HepG2 (cell line): Measurements from ENCODE around the gene CAMK1D. TPM values are rescaled to one million over a fixed set of nuclear protein-coding genes. Genes with fewer than 3 reads are reported as not detected.

Source experiments
- ATAC-seq: fragments of 200-7000 bp; cut with Tn5 transposase; 3 replicates; pipeline ENCODE4 v1.9.1; 2020; ENCODE audit warnings: mild to moderate bottlenecking, moderate library complexity
- BruUV-seq: library from RNA; stranded (reverse); fragments of 400-500 nt; replicated peaks from 2 replicates; lab custom pipeline; 2021; lab: Mats Ljungman, UMichigan
- CTCF ChIA-PET: fragments of 300-600 bp; formaldehyde crosslinking; extraction: SDS; loops from one replicate; lab custom pipeline; 2021; ENCODE audit warnings: low total read pairs, inconsistent platforms, low intra/inter-chr PET ratio; lab: Yijun Ruan, JAX
- POLR2A ChIA-PET: fragments of 350-600 bp; sonication (Branson Sonifier 250); formaldehyde crosslinking; loops from one replicate; lab custom pipeline; 2020; ENCODE audit warnings: antibody characterized with exemption, inconsistent platforms; lab: Yijun Ruan, JAX
- DNase-seq: peaks from one replicate; pipeline ENCODE4 v3.0.0-alpha.2; 2015; ENCODE audit warnings: low spot score
- FAIRE-seq: peaks from 3 replicates; lab custom pipeline; 2011; peaks lifted over from hg19 to GRCh38; lab: Jason Lieb, UNC
- H2AFZ ChIP-seq: one replicate; pipeline ENCODE4 v1.6.1; 2011; ENCODE audit warnings: low read length, inconsistent platforms
- H3K27ac ChIP-seq: fragments of 300-600 bp; 3 replicates; pipeline ENCODE4 v1.8.0; 2011; ENCODE audit warnings: mixed run types, mild to moderate bottlenecking, mixed read lengths, low read length, inconsistent platforms; ENCODE audit not compliant: insufficient read depth; ENCODE audit errors: extremely low read length
- H3K27me3 ChIP-seq, 2 experiments: fragments of 200-600 bp in 1 of 2; 2 replicates in 1 of 2; 3 replicates in 1 of 2; pipeline versions ENCODE4 v1.6.0 to v1.8.0; 2011; ENCODE audit warnings: low read length in 2 of 2, mild to moderate bottlenecking in 2 of 2, moderate library complexity in 2 of 2, inconsistent platforms in 1 of 2; ENCODE audit not compliant: insufficient read depth in 2 of 2, control insufficient read depth in 1 of 2
- H3K36me3 ChIP-seq, 2 experiments: fragments of 200-600 bp in 1 of 2; replicated peaks in 1 of 2; 2 replicates in 1 of 2; 3 replicates in 1 of 2; pipeline versions ENCODE4 v1.5.1 to v1.8.0; 2011; ENCODE audit warnings: low read length in 2 of 2, inconsistent platforms in 1 of 2; ENCODE audit not compliant: insufficient read depth in 2 of 2, control insufficient read depth in 1 of 2
- H3K4me1 ChIP-seq: 2 replicates; pipeline ENCODE4 v1.5.1; 2012; ENCODE audit warnings: low read length, inconsistent platforms; ENCODE audit not compliant: insufficient read depth
- H3K4me2 ChIP-seq: 2 replicates; pipeline ENCODE4 v1.6.0; 2011; ENCODE audit warnings: low read depth, low read length, inconsistent platforms
- H3K4me3 ChIP-seq, 3 experiments: fragments of 200-600 bp in 1 of 3; sonication (generic), shearing (Covaris generic) in 1 of 3; replicated peaks in 1 of 3; 2 replicates each; pipeline ENCODE4 v1.5.1; 2011 to 2016; ENCODE audit warnings: low read length in 3 of 3, inconsistent platforms in 2 of 3, low read depth in 2 of 3, mild to moderate bottlenecking in 2 of 3, control low read depth in 1 of 3, mixed read lengths in 1 of 3; ENCODE audit not compliant: insufficient read depth in 1 of 3
- H3K79me2 ChIP-seq: one replicate; pipeline ENCODE4 v1.6.1; 2011; ENCODE audit warnings: low read length, inconsistent platforms; ENCODE audit not compliant: insufficient read depth
- H3K9ac ChIP-seq: 2 replicates; pipeline ENCODE4 v1.6.0; 2011; ENCODE audit warnings: mild to moderate bottlenecking, low read depth, low read length, inconsistent platforms; ENCODE audit not compliant: insufficient read depth
- H3K9me3 ChIP-seq: 2 replicates; pipeline ENCODE4 v1.5.1; 2012; ENCODE audit warnings: mild to moderate bottlenecking, low read length
- H4K20me1 ChIP-seq: 2 replicates; pipeline ENCODE4 v1.6.0; 2011; ENCODE audit warnings: inconsistent platforms, mild to moderate bottlenecking, low read length, moderate library complexity; ENCODE audit not compliant: insufficient read depth
- CBX1 ChIP-seq: IDR thresholded peaks from one replicate; pipeline ENCODE4 v1.6.1; 2016; ENCODE audit warnings: antibody characterized with exemption, low read depth
- MBD4 ChIP-seq: IDR thresholded peaks from 2 replicates; pipeline ENCODE4 v1.6.1; 2012; ENCODE audit warnings: low read length, inconsistent platforms, borderline replicate concordance
- NCOA1 ChIP-seq: sonication (generic); formaldehyde crosslinking; IDR thresholded peaks from 2 replicates; pipeline ENCODE4 v1.9.0; 2021; ENCODE audit warnings: missing genetic modification reagents
- NR2F6 ChIP-seq, 2 experiments: IDR thresholded peaks; 2 replicates each; pipeline ENCODE4 v1.6.1; 2016; ENCODE audit warnings: antibody characterized with exemption in 1 of 2, mild to moderate bottlenecking in 1 of 2
- POLR2A ChIP-seq, 2 experiments: IDR thresholded peaks; 2 replicates each; pipeline ENCODE4 v1.6.1; 2011; ENCODE audit warnings: low read depth in 2 of 2, low read length in 2 of 2, mild to moderate bottlenecking in 1 of 2, moderate library complexity in 1 of 2; ENCODE audit not compliant: insufficient read depth in 1 of 2
- RFX1 ChIP-seq: fragments of 450-650 bp; IDR thresholded peaks from 2 replicates; pipeline ENCODE4 v1.6.1; 2017
- TOE1 ChIP-seq: sonication (generic); formaldehyde crosslinking; IDR thresholded peaks from 2 replicates; pipeline ENCODE4 v1.4.0; 2020; ENCODE audit warnings: mild to moderate bottlenecking, missing genetic modification reagents
- ZNF564 ChIP-seq: sonication (generic); formaldehyde crosslinking; IDR thresholded peaks from 2 replicates; pipeline ENCODE4 v1.8.1; 2023; ENCODE audit warnings: mild to moderate bottlenecking, missing genetic modification reagents
- ZNF577 ChIP-seq: sonication (generic); formaldehyde crosslinking; IDR thresholded peaks from 2 replicates; pipeline ENCODE4 v1.4.0; 2020; ENCODE audit warnings: mild to moderate bottlenecking, low read depth, missing genetic modification reagents, borderline replicate concordance
- ZNF746 ChIP-seq: sonication (generic); formaldehyde crosslinking; IDR thresholded peaks from 2 replicates; pipeline ENCODE4 v1.8.0; 2022; ENCODE audit warnings: mild to moderate bottlenecking, missing genetic modification reagents
- ZNF749 ChIP-seq: sonication (generic); formaldehyde crosslinking; IDR thresholded peaks from 2 replicates; pipeline ENCODE4 v1.8.0; 2022; ENCODE audit warnings: mild to moderate bottlenecking, missing genetic modification reagents, moderate library complexity, borderline replicate concordance
- ZNF782 ChIP-seq: sonication (generic); formaldehyde crosslinking; IDR thresholded peaks from 2 replicates; pipeline ENCODE4 v1.4.0; 2020; ENCODE audit warnings: missing genetic modification reagents, mild to moderate bottlenecking, borderline replicate concordance
- WGBS: methylation state at CpG from one replicate; pipeline ENCODE4 v1.1.6; 2017; ENCODE audit warnings: low lambda C conversion rate; 5-methylcytosine and 5-hydroxymethylcytosine counted together
- in situ Hi-C: cut with HindIII; loops from 2 replicates; pipeline ENCODE4 v1.10.0; 2017; ENCODE audit warnings: low pct_unique_long_range_greater_than_20kb; ENCODE audit not compliant: extremely low pct_ligation_motif_present
- intact Hi-C: fragments of 100-400 bp; cut with micrococcal nuclease; formaldehyde crosslinking; loops from one replicate; pipeline ENCODE4 v1.10.0; 2022; ENCODE audit not compliant: unreplicated experiment
- polyA plus RNA-seq, 8 experiments: library from polyadenylated mRNA; depleted of rRNA in 3 of 8; stranded (reverse) in 7 of 8; unstranded in 1 of 8; fragments of >200 nt; fragmentation: Illumina TruSeq in 4 of 8; extraction: Trizol in 4 of 8; gene quantifications; 2 replicates each; pipeline versions ENCODE4 v1.2.1 to v1.2.3, GENCODE V29; 2011 to 2016; ENCODE audit warnings: low read depth in 4 of 8, missing spikeins in 1 of 8, mixed read lengths in 1 of 8; ENCODE audit not compliant: insufficient read depth in 1 of 8
- total RNA-seq, 5 experiments: library from RNA; depleted of rRNA; stranded (reverse); fragments of >200 nt; fragmentation: Illumina TruSeq; extraction: Trizol; gene quantifications; 2 replicates each; pipeline ENCODE4 v1.2.3, GENCODE V29; 2016; ENCODE audit warnings: low read depth in 1 of 5
- TF ChIP-seq, protein P1 (sequence below): sonication (generic); formaldehyde crosslinking; IDR thresholded peaks from 2 replicates; pipeline ENCODE4 v1.4.0; 2020; ENCODE audit warnings: mild to moderate bottlenecking, low read depth, missing genetic modification reagents
- TF ChIP-seq, protein P2 (sequence below): sonication (generic); formaldehyde crosslinking; IDR thresholded peaks from 2 replicates; pipeline ENCODE4 v1.4.0; 2020; ENCODE audit warnings: mild to moderate bottlenecking, missing genetic modification reagents
- TF ChIP-seq, protein P3 (sequence below): sonication (generic); formaldehyde crosslinking; conservative IDR thresholded peaks from 2 replicates; pipeline ENCODE4 v1.8.0; 2022; ENCODE audit warnings: mild to moderate bottlenecking, moderate library complexity, missing genetic modification reagents
- TF ChIP-seq, protein P4 (sequence below), 2 experiments: sonication (generic) in 1 of 2; formaldehyde crosslinking in 1 of 2; IDR thresholded peaks; 2 replicates each; pipeline versions ENCODE4 v1.4.0 to v1.6.1; 2016 to 2020; ENCODE audit warnings: borderline replicate concordance in 1 of 2, low read depth in 1 of 2, mild to moderate bottlenecking in 1 of 2, missing genetic modification reagents in 1 of 2

The CAMK1D gene
- total and polyA plus RNA-seq, 2 of the 13 experiments (the other 11 are each of a cell fraction or from before 2014, with no cell fraction given), result under 0.01 TPM; not detected in 1

DNA sequence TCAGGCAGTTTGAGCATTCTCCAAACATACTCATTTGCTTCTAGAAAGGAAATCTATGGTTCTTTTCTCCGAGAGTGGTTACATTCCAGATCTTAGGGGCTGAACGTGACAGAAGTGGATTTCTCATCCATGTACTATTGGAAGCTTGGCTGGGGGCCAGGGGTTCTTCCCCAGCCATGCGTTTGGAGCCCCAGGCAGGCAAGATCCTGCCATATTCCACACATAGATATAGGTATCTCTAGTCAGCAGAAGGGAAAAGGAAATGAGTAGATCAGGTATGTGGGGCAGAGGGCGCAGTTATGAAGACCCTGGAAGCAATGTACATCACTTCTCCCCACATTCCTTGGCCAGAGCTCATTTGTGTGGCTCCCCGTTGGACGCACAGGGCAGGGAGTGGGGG, 352.3 kb downstream of the CAMK1D start:
- Histone ChIP-seq H3K4me2 (no peak overlapping the region), H3K79me2 (no peaks in the 10 kb centered on the region), H3K9ac (no peak overlapping the region), H4K20me1 (no peaks in the 10 kb centered on the region), H3K36me3 (no peaks in the 10 kb centered on the region), H3K4me3 (no peak overlapping the region), H3K4me1 (peaks cover 23% of the 10 kb centered on the region), H3K27me3 (peaks cover 0 to 3% of the 10 kb centered on the region in 2 experiments; a peak in 4 of 5 replicates), H3K9me3 (no peaks in the 10 kb centered on the region), H3K27ac (no peak overlapping the region), H2AFZ (no peak overlapping the region)
- FAIRE-seq, result no peak
- ChIA-PET POLR2A (no interaction called here), CTCF (no interaction called here)
- no TSS peak for BruUV-seq
- no peak for DNase-seq
- no peak for ATAC-seq
- in situ Hi-C loops (no loop called here), intact Hi-C loops (no loop called here)
- no peak for TF ChIP-seq ZNF746
- TF ChIP-seq, protein P1, sequence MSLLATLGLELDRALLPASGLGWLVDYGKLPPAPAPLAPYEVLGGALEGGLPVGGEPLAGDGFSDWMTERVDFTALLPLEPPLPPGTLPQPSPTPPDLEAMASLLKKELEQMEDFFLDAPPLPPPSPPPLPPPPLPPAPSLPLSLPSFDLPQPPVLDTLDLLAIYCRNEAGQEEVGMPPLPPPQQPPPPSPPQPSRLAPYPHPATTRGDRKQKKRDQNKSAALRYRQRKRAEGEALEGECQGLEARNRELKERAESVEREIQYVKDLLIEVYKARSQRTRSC (CRISPR knock-in tag), result no peak
- TF ChIP-seq, protein P2, sequence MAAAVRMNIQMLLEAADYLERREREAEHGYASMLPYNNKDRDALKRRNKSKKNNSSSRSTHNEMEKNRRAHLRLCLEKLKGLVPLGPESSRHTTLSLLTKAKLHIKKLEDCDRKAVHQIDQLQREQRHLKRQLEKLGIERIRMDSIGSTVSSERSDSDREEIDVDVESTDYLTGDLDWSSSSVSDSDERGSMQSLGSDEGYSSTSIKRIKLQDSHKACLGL (CRISPR knock-in tag), result no peak
- TF ChIP-seq RFX1, result no peak
- TF ChIP-seq NCOA1 (CRISPR knock-in tag), result no peak
- no peak for TF ChIP-seq ZNF577 (CRISPR knock-in tag)
- TF ChIP-seq TOE1 (CRISPR knock-in tag), result no peak
- no peak for TF ChIP-seq POLR2A (IDR thresholded peaks at IDR 0.05; ENCODE audit: insufficient read depth in 1 of 2, low read depth in 2 of 2, low read length in 2 of 2)
- no peak for TF ChIP-seq ZNF749 (CRISPR knock-in tag)
- TF ChIP-seq MBD4, result no peak
- no peak for TF ChIP-seq CBX1
- TF ChIP-seq ZNF564 (CRISPR knock-in tag), result no peak
- TF ChIP-seq, protein P3, sequence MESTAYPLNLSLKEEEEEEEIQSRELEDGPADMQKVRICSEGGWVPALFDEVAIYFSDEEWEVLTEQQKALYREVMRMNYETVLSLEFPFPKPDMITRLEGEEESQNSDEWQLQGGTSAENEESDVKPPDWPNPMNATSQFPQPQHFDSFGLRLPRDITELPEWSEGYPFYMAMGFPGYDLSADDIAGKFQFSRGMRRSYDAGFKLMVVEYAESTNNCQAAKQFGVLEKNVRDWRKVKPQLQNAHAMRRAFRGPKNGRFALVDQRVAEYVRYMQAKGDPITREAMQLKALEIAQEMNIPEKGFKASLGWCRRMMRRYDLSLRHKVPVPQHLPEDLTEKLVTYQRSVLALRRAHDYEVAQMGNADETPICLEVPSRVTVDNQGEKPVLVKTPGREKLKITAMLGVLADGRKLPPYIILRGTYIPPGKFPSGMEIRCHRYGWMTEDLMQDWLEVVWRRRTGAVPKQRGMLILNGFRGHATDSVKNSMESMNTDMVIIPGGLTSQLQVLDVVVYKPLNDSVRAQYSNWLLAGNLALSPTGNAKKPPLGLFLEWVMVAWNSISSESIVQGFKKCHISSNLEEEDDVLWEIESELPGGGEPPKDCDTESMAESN (CRISPR knock-in tag), result no peak
- TF ChIP-seq NR2F6 (IDR thresholded peaks at IDR 0.05), result no peak
- TF ChIP-seq NR2F6 (CRISPR knock-in tag; IDR thresholded peaks at IDR 0.05), result no peak
- TF ChIP-seq, protein P4, sequence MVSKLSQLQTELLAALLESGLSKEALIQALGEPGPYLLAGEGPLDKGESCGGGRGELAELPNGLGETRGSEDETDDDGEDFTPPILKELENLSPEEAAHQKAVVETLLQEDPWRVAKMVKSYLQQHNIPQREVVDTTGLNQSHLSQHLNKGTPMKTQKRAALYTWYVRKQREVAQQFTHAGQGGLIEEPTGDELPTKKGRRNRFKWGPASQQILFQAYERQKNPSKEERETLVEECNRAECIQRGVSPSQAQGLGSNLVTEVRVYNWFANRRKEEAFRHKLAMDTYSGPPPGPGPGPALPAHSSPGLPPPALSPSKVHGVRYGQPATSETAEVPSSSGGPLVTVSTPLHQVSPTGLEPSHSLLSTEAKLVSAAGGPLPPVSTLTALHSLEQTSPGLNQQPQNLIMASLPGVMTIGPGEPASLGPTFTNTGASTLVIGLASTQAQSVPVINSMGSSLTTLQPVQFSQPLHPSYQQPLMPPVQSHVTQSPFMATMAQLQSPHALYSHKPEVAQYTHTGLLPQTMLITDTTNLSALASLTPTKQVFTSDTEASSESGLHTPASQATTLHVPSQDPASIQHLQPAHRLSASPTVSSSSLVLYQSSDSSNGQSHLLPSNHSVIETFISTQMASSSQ (IDR thresholded peaks at IDR 0.05; ENCODE audit: low read depth), result no peak
- TF ChIP-seq, protein P4 (CRISPR knock-in tag; IDR thresholded peaks at IDR 0.05; ENCODE audit: borderline replicate concordance), result no peak
- no peak for TF ChIP-seq ZNF782 (CRISPR knock-in tag)
- WGBS, result 26% methylated on average over 6 of the region's 6 CpGs
